GM19193 (cell line): ENCODE results near the gene CLEC7A.

Experiments
- POLR2A ChIP-seq: IDR thresholded peaks from 4 replicates; pipeline ENCODE4 v1.6.1; 2011; ENCODE audit not compliant: insufficient read depth, insufficient read length; ENCODE audit errors: extremely low read depth

The CLEC7A gene

DNA sequence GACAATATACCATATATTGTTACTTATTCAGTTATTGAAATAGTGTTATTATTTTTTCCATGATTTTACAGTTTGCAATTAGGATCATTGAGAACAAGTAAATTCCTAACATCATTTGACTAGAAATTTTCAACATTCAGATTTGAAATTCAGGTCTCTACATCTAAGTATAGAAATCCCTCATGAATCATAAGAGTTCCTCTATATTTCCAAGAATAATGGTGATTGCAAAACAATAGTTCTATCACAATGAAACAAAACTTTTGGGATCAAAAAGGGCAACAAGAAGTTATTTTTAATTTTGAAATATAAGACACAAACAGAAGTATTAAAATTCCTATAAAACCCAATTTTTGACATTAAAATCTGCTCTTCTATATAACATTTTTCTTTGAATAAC is 42.0 kb downstream of the CLEC7A start:
- TF ChIP-seq POLR2A = no peak

DNA sequence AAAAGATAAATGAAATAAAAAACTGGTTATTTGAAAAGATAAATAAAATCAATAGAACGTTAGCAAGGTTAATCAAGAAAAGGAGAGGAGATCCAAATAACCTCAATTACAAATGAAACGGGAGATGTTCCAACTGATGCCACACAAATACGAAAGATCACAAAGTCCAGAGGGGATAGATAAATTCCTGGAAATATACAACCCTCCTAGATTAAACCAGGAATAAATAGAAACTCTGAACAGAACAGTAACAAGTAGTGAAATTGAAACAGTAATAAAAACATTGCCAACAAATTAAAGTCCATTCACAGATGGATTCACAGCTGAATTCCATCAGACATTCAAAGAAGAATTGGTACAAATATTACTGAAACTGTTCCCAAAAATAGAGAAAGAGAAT is 43.6 kb downstream of the CLEC7A start:
- TF ChIP-seq POLR2A = no peak

DNA sequence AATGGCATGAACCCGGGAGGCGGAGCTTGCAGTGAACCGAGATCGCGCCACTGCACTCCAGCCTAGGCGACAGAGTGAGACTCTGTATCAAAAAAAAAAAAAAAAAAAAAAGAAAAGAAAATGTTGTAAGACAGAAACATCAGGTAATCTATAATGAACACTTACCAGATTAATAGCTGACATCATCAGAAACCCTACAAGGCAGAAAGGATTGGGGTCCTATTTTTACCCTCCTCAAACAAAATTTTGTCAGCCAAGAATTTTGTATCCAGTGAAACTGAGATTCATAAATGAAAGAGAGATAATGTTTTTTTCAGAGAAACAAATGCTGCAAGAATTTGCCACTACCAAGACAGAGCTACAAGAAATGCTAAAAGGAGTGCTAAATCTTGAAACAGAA is 45.3 kb downstream of the CLEC7A start:
- no peak for TF ChIP-seq POLR2A

DNA sequence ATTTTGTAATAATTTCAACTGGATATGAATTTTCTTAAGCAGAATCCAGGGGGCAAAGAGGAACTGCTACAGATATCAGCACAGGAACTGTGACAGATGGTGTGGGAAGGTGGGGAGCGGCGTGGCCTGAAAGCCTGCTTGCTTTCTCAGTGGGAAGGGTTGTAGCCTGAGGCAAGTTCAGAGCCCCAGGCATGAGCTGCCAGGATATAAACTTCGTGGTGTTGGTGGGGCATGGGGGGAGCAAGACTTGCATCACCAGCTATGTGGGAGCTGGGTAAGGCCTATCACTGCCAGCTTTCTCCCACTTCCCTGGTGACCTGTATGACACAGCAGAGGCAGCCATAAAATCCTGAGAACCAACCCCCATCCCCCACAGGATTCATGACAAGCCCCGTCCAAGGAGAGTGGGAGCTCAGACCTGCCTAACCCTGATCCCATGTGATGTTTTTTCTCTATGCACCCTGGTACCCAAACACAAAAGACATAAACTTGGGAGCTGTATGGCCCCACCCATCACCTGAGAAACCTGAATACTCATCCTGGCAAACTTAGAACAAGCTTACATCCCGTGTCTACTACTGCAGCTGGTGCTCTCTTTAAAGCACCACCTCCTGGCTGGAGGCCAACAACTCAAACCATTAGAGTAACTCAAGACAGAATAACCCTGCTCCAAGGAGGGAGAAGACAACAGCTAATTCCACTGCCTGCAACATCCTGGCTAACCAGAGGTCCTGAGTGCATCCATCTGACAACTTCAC is 47.7 kb downstream of the CLEC7A start:
- no peak for TF ChIP-seq POLR2A

DNA sequence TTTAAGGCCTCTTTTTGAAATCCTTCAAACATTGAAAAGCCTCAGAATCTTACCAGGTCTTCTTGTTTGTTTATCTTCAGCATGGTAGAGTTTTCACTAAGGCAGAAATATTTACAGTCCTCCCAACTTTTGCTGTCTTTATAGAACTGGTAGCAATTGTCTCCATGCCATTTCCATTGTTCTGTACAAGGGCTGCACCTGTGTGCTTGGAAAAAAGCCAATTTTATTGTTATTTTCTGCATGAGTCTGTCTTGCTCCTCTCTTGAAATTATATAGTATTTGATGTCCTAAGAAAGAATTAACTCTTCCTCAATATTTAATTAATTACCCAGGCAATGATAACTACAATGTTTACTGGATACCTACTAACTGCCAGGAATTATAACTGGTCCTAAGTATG is 54.5 kb downstream of the CLEC7A start:
- TF ChIP-seq POLR2A = no peak

DNA sequence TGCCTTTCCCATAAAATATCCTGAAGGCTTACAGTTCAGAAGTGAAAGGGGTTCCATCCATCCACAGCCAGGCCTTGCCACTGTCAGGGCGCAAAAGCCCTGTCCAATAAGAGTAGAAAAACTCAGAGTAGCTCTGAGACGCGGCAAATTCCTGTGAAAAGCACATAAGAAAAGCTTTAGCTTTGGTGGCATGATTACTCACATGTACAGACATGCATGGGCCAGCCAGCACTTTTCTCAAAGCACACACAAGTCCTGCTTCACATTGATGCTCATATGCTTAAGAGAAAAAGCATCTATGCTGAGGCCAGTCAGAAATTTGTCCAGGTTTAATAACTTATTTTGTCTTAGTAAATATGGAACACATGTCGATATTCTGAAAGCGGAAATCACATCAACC is 56.7 kb downstream of the CLEC7A start:
- no peak for TF ChIP-seq POLR2A

DNA sequence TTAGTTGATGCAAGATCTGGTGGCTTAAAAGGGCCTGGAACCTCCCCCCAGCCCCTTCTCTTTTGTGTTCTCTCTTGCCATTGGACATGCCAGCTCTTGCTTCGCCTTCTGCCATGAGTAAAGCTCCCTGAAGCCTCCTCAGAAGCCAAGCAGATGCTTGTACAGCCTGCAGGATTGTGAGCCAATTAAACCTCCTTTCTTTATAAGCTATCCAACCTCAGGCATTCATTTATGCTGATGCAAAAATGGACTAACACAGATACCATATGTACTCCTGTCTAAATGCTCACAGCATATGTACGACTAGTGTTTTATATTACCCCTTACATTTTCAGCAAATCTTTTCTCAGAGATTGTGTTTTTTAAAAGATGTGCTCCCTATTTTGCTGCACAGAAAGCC is 57.9 kb downstream of the CLEC7A start:
- TF ChIP-seq POLR2A = no peak

DNA sequence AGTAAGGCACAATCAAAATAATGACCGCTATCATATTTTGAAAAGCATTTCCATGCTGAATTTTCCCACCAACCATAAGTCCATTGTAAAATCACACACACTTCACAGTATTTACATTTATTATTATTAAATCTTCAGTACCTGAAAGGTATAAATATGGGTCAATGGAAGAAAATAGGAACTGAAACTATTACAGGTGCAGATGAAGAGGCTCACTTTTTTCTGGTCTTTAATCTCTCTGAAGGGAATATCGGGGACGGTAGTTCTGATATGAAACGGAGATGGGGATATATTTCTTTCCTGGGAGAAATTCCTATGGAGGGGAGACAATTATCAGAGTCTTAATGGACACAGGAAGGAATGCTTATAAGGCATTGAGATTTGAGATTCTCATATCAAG is 59.6 kb downstream of the CLEC7A start:
- no peak for TF ChIP-seq POLR2A

DNA sequence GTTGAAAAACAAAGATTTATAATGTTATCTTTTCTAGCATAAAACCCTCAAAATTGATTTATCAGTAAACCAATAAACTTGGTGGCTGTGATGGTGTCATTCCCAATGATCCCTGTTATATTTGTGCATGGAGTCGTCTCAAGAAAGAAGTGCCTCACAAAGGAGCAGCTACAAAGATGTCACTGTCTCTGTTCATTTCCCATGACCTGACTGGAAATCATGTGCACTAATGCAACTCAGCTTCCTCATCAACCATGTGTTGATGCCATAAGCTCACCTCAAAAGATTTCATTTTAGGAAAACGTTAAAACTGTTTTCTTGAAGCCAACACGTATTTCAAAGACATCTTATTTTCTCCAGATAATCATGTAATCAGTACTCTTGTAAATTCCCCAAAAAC is 60.0 kb downstream of the CLEC7A start:
- no peak for TF ChIP-seq POLR2A

DNA sequence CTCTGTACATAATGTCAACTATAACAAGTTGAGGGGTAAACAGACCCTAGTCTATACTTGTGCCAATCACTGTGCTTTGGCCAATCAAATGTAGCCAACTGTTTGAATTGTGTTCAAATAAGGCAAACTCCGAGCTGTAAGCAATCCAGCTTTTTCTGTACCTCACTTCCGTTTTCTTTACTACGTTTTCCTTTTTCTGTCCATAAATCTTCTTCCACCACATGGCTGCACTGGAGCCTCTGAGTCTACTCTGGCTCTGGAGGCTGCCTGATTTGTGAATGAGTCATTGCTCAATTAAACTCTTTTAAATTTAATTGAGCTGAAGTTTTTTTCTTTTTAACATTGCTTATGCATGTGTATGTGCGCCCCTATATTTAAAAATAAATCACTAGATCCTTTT is 60.9 kb downstream of the CLEC7A start:
- TF ChIP-seq POLR2A = no peak

DNA sequence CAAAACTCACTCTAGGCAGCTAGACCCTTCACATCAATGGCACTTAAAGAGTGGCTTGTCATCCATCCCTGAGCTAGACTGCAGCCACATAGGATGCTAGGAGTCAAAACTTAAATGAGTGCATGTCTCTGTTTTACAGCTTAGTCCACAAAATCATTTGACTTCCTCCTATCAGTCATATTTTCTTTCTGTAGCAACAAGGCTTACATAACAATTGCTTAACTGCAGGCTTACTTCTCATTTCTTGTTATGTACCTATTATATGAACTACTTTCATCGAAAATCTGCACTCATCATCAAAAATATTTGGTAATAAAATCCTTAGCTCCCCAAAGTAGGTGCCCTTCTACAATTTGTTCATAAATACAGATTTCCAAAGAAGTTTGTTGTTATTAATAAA is 61.4 kb downstream of the CLEC7A start:
- no peak for TF ChIP-seq POLR2A

DNA sequence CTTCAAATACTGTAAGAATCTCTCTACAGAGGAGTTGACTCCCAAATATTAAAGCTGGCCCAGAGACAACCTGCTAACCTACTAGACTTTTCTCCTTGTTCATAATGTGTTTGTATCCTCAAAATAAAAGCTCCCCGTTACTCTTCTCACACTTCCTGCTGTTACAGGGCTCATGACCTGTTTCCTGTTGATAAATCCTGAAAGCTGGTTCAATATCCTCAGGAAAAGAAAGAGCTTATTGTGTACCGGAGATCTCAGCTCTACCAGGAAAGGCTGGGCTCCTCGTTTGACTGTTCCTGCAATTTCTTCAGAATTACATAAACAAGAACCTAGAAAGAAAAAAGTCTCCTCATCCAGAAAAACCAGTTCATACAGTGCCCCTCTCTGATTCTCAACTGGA is 62.1 kb downstream of the CLEC7A start:
- TF ChIP-seq POLR2A = no peak

DNA sequence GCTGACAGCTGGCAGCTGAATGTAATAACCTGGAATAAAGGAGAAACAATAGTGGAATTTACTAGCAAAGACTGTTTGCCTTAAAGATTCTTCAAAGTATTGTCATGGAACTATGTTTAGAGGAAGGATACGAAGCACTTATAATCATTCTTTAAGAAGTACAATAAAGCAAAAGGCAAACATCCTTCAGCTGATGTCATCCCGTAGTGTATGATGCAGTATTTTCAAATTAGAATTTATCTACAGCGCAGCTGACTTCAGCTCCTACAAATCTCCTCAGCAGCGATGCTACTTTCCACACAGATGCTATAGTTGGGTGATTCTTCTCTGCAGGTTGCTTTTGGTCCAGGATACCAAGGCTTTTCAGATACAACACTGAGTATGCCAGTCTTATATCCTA is 62.7 kb downstream of the CLEC7A start:
- TF ChIP-seq POLR2A = no peak
